T-helper 1 cell treated with Interleukin-12 subunit alpha and Interleukin-12 subunit beta and Interleukin-4 antibody, amounts not matched to agents 30 μg/mL and 1 μg/mL, for 36 hours (primary cell): ENCODE results near the gene MFSD12.

Source experiments
- H3K27ac Mint-ChIP-seq: one replicate; pipeline ENCODE4 v1.8.0; 2021; ENCODE audit warnings: mild to moderate bottlenecking, mixed read lengths
- H3K27me3 Mint-ChIP-seq: one replicate; pipeline ENCODE4 v1.8.0; 2021; ENCODE audit warnings: low read depth, mixed read lengths
- H3K36me3 Mint-ChIP-seq: one replicate; pipeline ENCODE4 v1.8.0; 2021; ENCODE audit warnings: low read depth, mixed read lengths
- H3K4me1 Mint-ChIP-seq: one replicate; pipeline ENCODE4 v1.8.0; 2021; ENCODE audit warnings: low read depth, mixed read lengths
- H3K4me3 Mint-ChIP-seq: one replicate; pipeline ENCODE4 v1.8.0; 2021; ENCODE audit warnings: mild to moderate bottlenecking, moderate library complexity, mixed read lengths
- H3K9me3 Mint-ChIP-seq: one replicate; pipeline ENCODE4 v1.8.0; 2021; ENCODE audit warnings: mixed read lengths

MFSD12 gene

GRCh38 chr19:3539756-3540118 lies 17.6 kb downstream of the MFSD12 start:
- H3K27ac Mint-ChIP-seq: no peak overlapping the region
- no peak overlapping the region for H3K4me3 Mint-ChIP-seq
- no peaks in the 10 kb centered on the region for H3K27me3 Mint-ChIP-seq
- peaks cover 15% of the 10 kb centered on the region for H3K36me3 Mint-ChIP-seq
- H3K9me3 Mint-ChIP-seq: no peaks in the 10 kb centered on the region
- no peaks in the 10 kb centered on the region for H3K4me1 Mint-ChIP-seq

- no peak within 1 kb of the TSS for H3K27ac Mint-ChIP-seq
- no peaks in the 10 kb centered on the region for H3K4me1 Mint-ChIP-seq
- H3K9me3 Mint-ChIP-seq: no peaks in the 10 kb centered on the region
- H3K36me3 Mint-ChIP-seq: peaks cover 18% of the 10 kb centered on the region
- no peaks in the 10 kb centered on the region for H3K27me3 Mint-ChIP-seq
- no peak within 1 kb of the TSS for H3K4me3 Mint-ChIP-seq
These were observed 18.2 kb downstream of the MFSD12 start, which contains the start of gene TEKTIP1 for GRCh38 chr19:3538965-3539755. Gene TEKTIP1, plus strand, starts transcription at chr19:3539174. Its CDS starts 4 bp downstream, at chr19:3539178.

- Mint-ChIP-seq H3K4me1 (no peaks in the 10 kb centered on the region), H3K4me3 (no peak overlapping the region), H3K9me3 (no peaks in the 10 kb centered on the region), H3K27me3 (no peaks in the 10 kb centered on the region), H3K36me3 (peaks cover 23% of the 10 kb centered on the region), H3K27ac (no peak overlapping the region)
These were observed 19.0 kb downstream of the MFSD12 start for GRCh38 chr19:3538258-3538929.

- Mint-ChIP-seq H3K9me3 (no peaks in the 10 kb centered on the region), H3K27ac (no peak overlapping the region), H3K27me3 (no peaks in the 10 kb centered on the region), H3K4me3 (no peak overlapping the region), H3K36me3 (peaks cover 24% of the 10 kb centered on the region), H3K4me1 (no peaks in the 10 kb centered on the region)
These were observed 19.7 kb downstream of the MFSD12 start for GRCh38 chr19:3537438-3538240.

GRCh38 chr19:3537101-3537437 lies 20.3 kb downstream of the MFSD12 start:
- no peaks in the 10 kb centered on the region for H3K4me1 Mint-ChIP-seq
- H3K36me3 Mint-ChIP-seq: peaks cover 24% of the 10 kb centered on the region
- H3K27me3 Mint-ChIP-seq: no peaks in the 10 kb centered on the region
- no peaks in the 10 kb centered on the region for H3K9me3 Mint-ChIP-seq
- H3K27ac Mint-ChIP-seq: no peak overlapping the region
- no peak overlapping the region for H3K4me3 Mint-ChIP-seq

GRCh38 chr19:3536429-3537100 lies 20.8 kb downstream of the MFSD12 start:
- Mint-ChIP-seq H3K36me3 (peaks cover 24% of the 10 kb centered on the region), H3K27me3 (no peaks in the 10 kb centered on the region), H3K4me1 (no peaks in the 10 kb centered on the region), H3K4me3 (no peak overlapping the region), H3K27ac (no peak overlapping the region), H3K9me3 (no peaks in the 10 kb centered on the region)

GRCh38 chr19:3535981-3536380 lies 21.4 kb downstream of the MFSD12 start:
- Mint-ChIP-seq H3K27me3 (no peaks in the 10 kb centered on the region), H3K9me3 (no peaks in the 10 kb centered on the region), H3K4me1 (no peaks in the 10 kb centered on the region), H3K4me3 (no peak overlapping the region), H3K27ac (no peak overlapping the region), H3K36me3 (peaks cover 24% of the 10 kb centered on the region)

GRCh38 chr19:3535563-3535965 lies 21.8 kb downstream of the MFSD12 start:
- Mint-ChIP-seq H3K27ac (no peak overlapping the region), H3K9me3 (no peaks in the 10 kb centered on the region), H3K27me3 (no peaks in the 10 kb centered on the region), H3K36me3 (peaks cover 24% of the 10 kb centered on the region), H3K4me1 (no peaks in the 10 kb centered on the region), H3K4me3 (no peak overlapping the region)

GRCh38 chr19:3535235-3535535 lies 22.2 kb downstream of the MFSD12 start:
- H3K9me3 Mint-ChIP-seq: no peaks in the 10 kb centered on the region
- no peak overlapping the region for H3K27ac Mint-ChIP-seq
- no peak overlapping the region for H3K4me3 Mint-ChIP-seq
- H3K4me1 Mint-ChIP-seq: no peaks in the 10 kb centered on the region
- H3K36me3 Mint-ChIP-seq: peaks cover 24% of the 10 kb centered on the region
- H3K27me3 Mint-ChIP-seq: no peaks in the 10 kb centered on the region

GRCh38 chr19:3534375-3535234 lies 22.8 kb downstream of the MFSD12 start:
- peaks cover 20% of the 10 kb centered on the region for H3K36me3 Mint-ChIP-seq
- H3K27ac Mint-ChIP-seq: no peak overlapping the region
- H3K4me3 Mint-ChIP-seq: no peak overlapping the region
- H3K27me3 Mint-ChIP-seq: no peaks in the 10 kb centered on the region
- no peaks in the 10 kb centered on the region for H3K9me3 Mint-ChIP-seq
- H3K4me1 Mint-ChIP-seq: no peaks in the 10 kb centered on the region

- Mint-ChIP-seq H3K27ac (no peak overlapping the region), H3K36me3 (peaks cover 16% of the 10 kb centered on the region), H3K4me1 (no peaks in the 10 kb centered on the region), H3K27me3 (no peaks in the 10 kb centered on the region), H3K4me3 (no peak overlapping the region), H3K9me3 (no peaks in the 10 kb centered on the region)
These were observed 23.7 kb downstream of the MFSD12 start for GRCh38 chr19:3533563-3534216.

GRCh38 chr19:3533033-3533432 lies 24.4 kb downstream of the MFSD12 start:
- H3K36me3 Mint-ChIP-seq: peaks cover 12% of the 10 kb centered on the region
- no peak overlapping the region for H3K4me3 Mint-ChIP-seq
- H3K27me3 Mint-ChIP-seq: no peaks in the 10 kb centered on the region
- H3K4me1 Mint-ChIP-seq: no peaks in the 10 kb centered on the region
- H3K9me3 Mint-ChIP-seq: no peaks in the 10 kb centered on the region
- H3K27ac Mint-ChIP-seq: no peak overlapping the region

GRCh38 chr19:3532154-3532786 lies 25.1 kb downstream of the MFSD12 start:
- no peaks in the 10 kb centered on the region for H3K27me3 Mint-ChIP-seq
- H3K27ac Mint-ChIP-seq: no peak overlapping the region
- no peak overlapping the region for H3K4me3 Mint-ChIP-seq
- no peaks in the 10 kb centered on the region for H3K9me3 Mint-ChIP-seq
- peaks cover 11% of the 10 kb centered on the region for H3K36me3 Mint-ChIP-seq
- no peaks in the 10 kb centered on the region for H3K4me1 Mint-ChIP-seq
